ENCODE data around the gene LCN12.

Gene LCN12

GRCh38 chr9:136954270-136955083 is 2.4 kb downstream of the LCN12 start:
- no peak for DNase-seq (ENCODE audit: low read depth)
- TF ChIP-seq CTCF (IDR thresholded peaks at IDR 0.05; ENCODE audit: low read depth, low read length): no peak
- no peak for TF ChIP-seq POLR2A (IDR thresholded peaks at IDR 0.05; ENCODE audit: extremely low read depth, insufficient read length)
- TF ChIP-seq MYC (IDR thresholded peaks at IDR 0.05; ENCODE audit: low read depth, low read length): no peak
- TF ChIP-seq, protein P1, sequence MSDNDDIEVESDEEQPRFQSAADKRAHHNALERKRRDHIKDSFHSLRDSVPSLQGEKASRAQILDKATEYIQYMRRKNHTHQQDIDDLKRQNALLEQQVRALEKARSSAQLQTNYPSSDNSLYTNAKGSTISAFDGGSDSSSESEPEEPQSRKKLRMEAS (IDR thresholded peaks at IDR 0.05; ENCODE audit: low read depth, low read length): no peak
- no peak overlapping the region for H3K4me3 ChIP-seq (ENCODE audit: low read depth, low read length)

DNA sequence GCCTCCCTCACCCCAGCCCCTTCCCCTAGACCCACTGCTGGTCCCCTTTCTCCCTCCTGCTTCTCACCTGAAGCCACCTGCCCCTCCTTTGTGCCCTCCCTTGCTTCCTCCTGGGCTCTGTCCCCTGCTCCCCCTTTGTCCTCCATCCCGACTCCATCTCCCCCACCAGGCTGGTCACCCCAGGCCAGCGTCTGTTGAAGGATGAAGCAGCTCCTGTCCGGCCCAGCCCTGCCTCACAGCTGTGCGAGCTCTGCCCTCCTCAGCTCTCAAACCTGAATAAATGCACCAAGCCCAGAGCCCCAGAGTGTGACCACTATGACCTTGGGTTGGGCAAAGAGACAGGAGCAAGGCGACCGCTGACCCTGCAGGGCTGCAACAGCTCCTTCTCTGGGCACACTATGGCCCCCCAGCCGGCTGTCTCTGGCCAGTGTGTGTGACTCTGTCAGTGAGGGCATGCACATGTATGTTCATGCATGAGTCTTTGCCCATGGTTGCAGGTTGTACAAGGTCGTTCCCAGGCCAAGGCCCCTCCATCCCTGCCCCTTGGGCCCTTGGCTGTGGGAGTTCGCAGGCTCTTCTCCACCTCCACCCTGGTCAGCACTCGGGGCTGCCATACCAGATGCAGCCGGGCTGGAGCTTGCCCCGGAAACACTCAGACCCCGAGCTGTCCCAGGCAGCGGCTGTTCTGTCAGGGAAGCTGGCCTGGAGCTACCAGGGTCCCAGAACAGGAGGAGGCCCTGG is 3.3 kb downstream of the LCN12 start:
- DNase-seq (ENCODE audit: low read depth): no peak
- H3K4me3 ChIP-seq (ENCODE audit: low read depth, low read length): no peak overlapping the region
- TF ChIP-seq MYC (IDR thresholded peaks at IDR 0.05; ENCODE audit: low read depth, low read length): no peak
- TF ChIP-seq, protein P1 (IDR thresholded peaks at IDR 0.05; ENCODE audit: low read depth, low read length): no peak
- no peak for TF ChIP-seq POLR2A (IDR thresholded peaks at IDR 0.05; ENCODE audit: extremely low read depth, insufficient read length)
- TF ChIP-seq CTCF (IDR thresholded peaks at IDR 0.05; ENCODE audit: low read depth, low read length): no peak

GRCh38 chr9:136955943-136956335 is 3.9 kb downstream of the LCN12 start:
- TF ChIP-seq, protein P1 (IDR thresholded peaks at IDR 0.05; ENCODE audit: low read depth, low read length): no peak
- TF ChIP-seq CTCF (IDR thresholded peaks at IDR 0.05; ENCODE audit: low read depth, low read length) (no peak), MYC (IDR thresholded peaks at IDR 0.05; ENCODE audit: low read depth, low read length) (no peak), POLR2A (IDR thresholded peaks at IDR 0.05; ENCODE audit: extremely low read depth, insufficient read length) (no peak)
- H3K4me3 ChIP-seq (ENCODE audit: low read depth, low read length): no peak overlapping the region
- DNase-seq (ENCODE audit: low read depth): no peak

DNA sequence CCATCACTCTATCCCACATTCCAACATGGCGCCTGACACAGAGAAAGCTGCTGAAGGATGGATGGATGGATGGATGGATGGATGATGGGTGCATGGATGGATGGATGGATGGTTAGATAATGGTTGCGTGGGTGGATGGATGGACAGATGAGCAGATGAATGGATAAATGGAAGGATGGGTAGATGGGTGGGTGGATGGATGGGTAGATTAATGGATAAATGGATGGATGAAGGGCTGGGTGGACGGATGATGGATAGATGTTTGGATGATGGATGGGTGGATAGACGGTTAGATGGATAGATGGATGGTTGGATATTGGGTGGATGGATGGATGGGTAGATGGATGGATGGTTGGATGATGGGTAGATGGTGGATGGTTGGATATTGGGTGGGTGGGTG is 4.5 kb downstream of the LCN12 start:
- no peak for TF ChIP-seq CTCF (IDR thresholded peaks at IDR 0.05; ENCODE audit: low read depth, low read length)
- TF ChIP-seq, protein P1 (IDR thresholded peaks at IDR 0.05; ENCODE audit: low read depth, low read length): no peak
- TF ChIP-seq POLR2A (IDR thresholded peaks at IDR 0.05; ENCODE audit: extremely low read depth, insufficient read length): no peak
- no peak for TF ChIP-seq MYC (IDR thresholded peaks at IDR 0.05; ENCODE audit: low read depth, low read length)
- DNase-seq (ENCODE audit: low read depth): no peak
- no peak overlapping the region for H3K4me3 ChIP-seq (ENCODE audit: low read depth, low read length)

GRCh38 chr9:136957461-136957860 is 5.4 kb downstream of the LCN12 start:
- H3K4me3 ChIP-seq (ENCODE audit: low read depth, low read length): no peak overlapping the region
- no peak for DNase-seq (ENCODE audit: low read depth)
- TF ChIP-seq MYC (IDR thresholded peaks at IDR 0.05; ENCODE audit: low read depth, low read length): no peak

- no peak for DNase-seq (ENCODE audit: low read depth)
- TF ChIP-seq, protein P1 (IDR thresholded peaks at IDR 0.05; ENCODE audit: low read depth, low read length): no peak
- TF ChIP-seq CTCF (IDR thresholded peaks at IDR 0.05; ENCODE audit: low read depth, low read length) (no peak), MYC (IDR thresholded peaks at IDR 0.05; ENCODE audit: low read depth, low read length) (no peak), POLR2A (IDR thresholded peaks at IDR 0.05; ENCODE audit: extremely low read depth, insufficient read length) (no peak)
- no peak overlapping the region for H3K4me3 ChIP-seq (ENCODE audit: low read depth, low read length)
These were observed 5.8 kb downstream of the LCN12 start for GRCh38 chr9:136957901-136958300.

Measured in NB4 (cell line).